GM12878 (cell line): ENCODE data around the gene NEXN. TPM values are rescaled to one million over a fixed set of nuclear protein-coding genes. Genes with fewer than 3 reads are reported as not detected.

Experiments used
- polyA plus RNA-seq, 11 experiments: library from polyadenylated mRNA; depleted of rRNA in 4 of 11; unstranded in 6 of 11; stranded (reverse) in 5 of 11; fragments of >200 nt; fragmentation: Nextera tagmentation in 4 of 11; fragmentation: Illumina TruSeq in 1 of 11; extraction: Ambion mirVana in 4 of 11; extraction: Trizol in 1 of 11; gene quantifications; 1 replicate in 1 of 11; 2 replicates in 10 of 11; pipeline versions ENCODE4 v1.2.1 to v1.2.3, GENCODE V29; 2011 to 2016; ENCODE audit warnings: inconsistent platforms in 2 of 11, missing spikeins in 2 of 11, low read depth in 1 of 11
- total RNA-seq, 4 experiments: library from RNA; depleted of rRNA in 3 of 4; stranded (reverse); fragments of >200 nt in 3 of 4; fragmentation: Illumina TruSeq in 1 of 4; extraction: Trizol in 1 of 4; gene quantifications; 2 replicates each; pipeline versions ENCODE4 v1.2.1 to v1.2.3, GENCODE V29; 2013 to 2021

NEXN gene
- total and polyA plus RNA-seq, 10 of the 15 experiments (the other 5 are each of a cell fraction or from before 2014, with no cell fraction given) = 2.5 to 46.6 (median 15.4) TPM

Other genes starting within 250 kb of the NEXN start
- 39.5 and 53.6 TPM in 2 replicates for gene ZZZ3, start 206.0 kb upstream of the NEXN start, total RNA-seq (2014; rRNA removed)
- gene ZZZ3, start 206.0 kb upstream of the NEXN start, total RNA-seq (2014; rRNA removed; fragmentation: Illumina TruSeq; extraction: Trizol) = 44.1 and 45.1 TPM in 2 replicates
- 31.2 and 32.8 TPM in 2 replicates for gene ZZZ3, start 206.0 kb upstream of the NEXN start, total RNA-seq (2021)
- gene ZZZ3, start 206.0 kb upstream of the NEXN start, polyA plus RNA-seq (2011; rRNA removed) = 26.3 and 36.8 TPM in 2 replicates
- 25.6 and 31.9 TPM in 2 replicates for gene ZZZ3, start 206.0 kb upstream of the NEXN start, polyA plus RNA-seq (2014; fragmentation: Illumina TruSeq; extraction: Trizol)
- gene ZZZ3, start 206.0 kb upstream of the NEXN start, polyA plus RNA-seq (2014; fragmentation: Nextera tagmentation; extraction: Ambion mirVana) = 10 to 100 TPM; 10.5 to 12.7 TPM
- gene ZZZ3, start 206.0 kb upstream of the NEXN start, polyA plus RNA-seq (2014; rRNA removed) = 23.8 and 25.9 TPM in 2 replicates
- gene ZZZ3, start 206.0 kb upstream of the NEXN start, polyA plus RNA-seq (2016; fragmentation: Nextera tagmentation; extraction: Ambion mirVana) = 10 to 100 TPM; 37.4 to 40.3 TPM
- 39.2 and 48.0 TPM in 2 replicates for gene USP33, start 128.8 kb upstream of the NEXN start, total RNA-seq (2014; rRNA removed)
- 49.9 TPM in 2 replicates for gene USP33, start 128.8 kb upstream of the NEXN start, total RNA-seq (2014; rRNA removed; fragmentation: Illumina TruSeq; extraction: Trizol)
- 27.7 and 31.7 TPM in 2 replicates for gene USP33, start 128.8 kb upstream of the NEXN start, total RNA-seq (2021)
- gene USP33, start 128.8 kb upstream of the NEXN start, polyA plus RNA-seq (2011; rRNA removed) = 43.1 and 73.3 TPM in 2 replicates
- gene USP33, start 128.8 kb upstream of the NEXN start, polyA plus RNA-seq (2014; fragmentation: Illumina TruSeq; extraction: Trizol) = 32.8 and 35.7 TPM in 2 replicates
- gene USP33, start 128.8 kb upstream of the NEXN start, polyA plus RNA-seq (2014; fragmentation: Nextera tagmentation; extraction: Ambion mirVana) = 10 to 100 TPM; 13.1 to 15.4 TPM
- gene USP33, start 128.8 kb upstream of the NEXN start, polyA plus RNA-seq (2014; rRNA removed) = 24.0 and 28.1 TPM in 2 replicates
- 10 to 100 TPM; 28.7 to 32.8 TPM for gene USP33, start 128.8 kb upstream of the NEXN start, polyA plus RNA-seq (2016; fragmentation: Nextera tagmentation; extraction: Ambion mirVana)
- gene MIGA1, start 109.0 kb upstream of the NEXN start, total RNA-seq (2014; rRNA removed) = 4.9 and 5.4 TPM in 2 replicates
- gene MIGA1, start 109.0 kb upstream of the NEXN start, total RNA-seq (2014; rRNA removed; fragmentation: Illumina TruSeq; extraction: Trizol) = 6.4 and 7.2 TPM in 2 replicates
- gene MIGA1, start 109.0 kb upstream of the NEXN start, total RNA-seq (2021) = 5.1 and 5.3 TPM in 2 replicates
- 4.2 and 6.8 TPM in 2 replicates for gene MIGA1, start 109.0 kb upstream of the NEXN start, polyA plus RNA-seq (2011; rRNA removed)
- 4.3 and 5.8 TPM in 2 replicates for gene MIGA1, start 109.0 kb upstream of the NEXN start, polyA plus RNA-seq (2014; fragmentation: Illumina TruSeq; extraction: Trizol)
- 1 to 10 TPM; 1.3 to 1.7 TPM for gene MIGA1, start 109.0 kb upstream of the NEXN start, polyA plus RNA-seq (2014; fragmentation: Nextera tagmentation; extraction: Ambion mirVana)
- gene MIGA1, start 109.0 kb upstream of the NEXN start, polyA plus RNA-seq (2014; rRNA removed) = 3.6 and 4.0 TPM in 2 replicates
- 1 to 10 TPM; 4.2 to 5.0 TPM for gene MIGA1, start 109.0 kb upstream of the NEXN start, polyA plus RNA-seq (2016; fragmentation: Nextera tagmentation; extraction: Ambion mirVana)
- gene FUBP1, start 90.4 kb downstream of the NEXN start, total RNA-seq (2014; rRNA removed) = 186 and 207 TPM in 2 replicates
- 244 and 247 TPM in 2 replicates for gene FUBP1, start 90.4 kb downstream of the NEXN start, total RNA-seq (2014; rRNA removed; fragmentation: Illumina TruSeq; extraction: Trizol)
- 184 and 196 TPM in 2 replicates for gene FUBP1, start 90.4 kb downstream of the NEXN start, total RNA-seq (2021)
- gene FUBP1, start 90.4 kb downstream of the NEXN start, polyA plus RNA-seq (2011; rRNA removed) = 343 and 471 TPM in 2 replicates
- 209 and 221 TPM in 2 replicates for gene FUBP1, start 90.4 kb downstream of the NEXN start, polyA plus RNA-seq (2014; fragmentation: Illumina TruSeq; extraction: Trizol)
- gene FUBP1, start 90.4 kb downstream of the NEXN start, polyA plus RNA-seq (2014; fragmentation: Nextera tagmentation; extraction: Ambion mirVana) = 100 to 1,000 TPM; 110 to 114 TPM
- gene FUBP1, start 90.4 kb downstream of the NEXN start, polyA plus RNA-seq (2014; rRNA removed) = 219 and 248 TPM in 2 replicates
- 100 to 1,000 TPM; 136 to 142 TPM for gene FUBP1, start 90.4 kb downstream of the NEXN start, polyA plus RNA-seq (2016; fragmentation: Nextera tagmentation; extraction: Ambion mirVana)
- 5.3 and 6.9 TPM in 2 replicates for gene DNAJB4, start 116.3 kb downstream of the NEXN start, total RNA-seq (2014; rRNA removed)
- gene DNAJB4, start 116.3 kb downstream of the NEXN start, total RNA-seq (2014; rRNA removed; fragmentation: Illumina TruSeq; extraction: Trizol) = 6.2 and 6.5 TPM in 2 replicates
- 7.3 and 7.6 TPM in 2 replicates for gene DNAJB4, start 116.3 kb downstream of the NEXN start, total RNA-seq (2021)
- gene DNAJB4, start 116.3 kb downstream of the NEXN start, polyA plus RNA-seq (2011; rRNA removed) = 6.6 and 13.6 TPM in 2 replicates
- 6.5 and 8.8 TPM in 2 replicates for gene DNAJB4, start 116.3 kb downstream of the NEXN start, polyA plus RNA-seq (2014; fragmentation: Illumina TruSeq; extraction: Trizol)
- 1 to 10 TPM; 3.8 to 5.1 TPM for gene DNAJB4, start 116.3 kb downstream of the NEXN start, polyA plus RNA-seq (2014; fragmentation: Nextera tagmentation; extraction: Ambion mirVana)
- gene DNAJB4, start 116.3 kb downstream of the NEXN start, polyA plus RNA-seq (2014; rRNA removed) = 5.9 and 8.1 TPM in 2 replicates
- gene DNAJB4, start 116.3 kb downstream of the NEXN start, polyA plus RNA-seq (2016; fragmentation: Nextera tagmentation; extraction: Ambion mirVana) = 10 to 100 TPM; 10.1 to 10.5 TPM
- 0.05 TPM in 1 of 2 replicates, not detected in the other for gene GIPC2, start 157.3 kb downstream of the NEXN start, total RNA-seq (2014; rRNA removed)
- 0.09 TPM in 2 replicates for gene GIPC2, start 157.3 kb downstream of the NEXN start, total RNA-seq (2014; rRNA removed; fragmentation: Illumina TruSeq; extraction: Trizol)
- gene GIPC2, start 157.3 kb downstream of the NEXN start, total RNA-seq (2021) = 0.08 and 0.11 TPM in 2 replicates
- 0.04 and 0.33 TPM in 2 replicates for gene GIPC2, start 157.3 kb downstream of the NEXN start, polyA plus RNA-seq (2011; rRNA removed)
- 0.03 TPM in 1 of 2 replicates, not detected in the other for gene GIPC2, start 157.3 kb downstream of the NEXN start, polyA plus RNA-seq (2014; fragmentation: Illumina TruSeq; extraction: Trizol)
- under 1 TPM; 0.04 to 0.10 TPM for gene GIPC2, start 157.3 kb downstream of the NEXN start, polyA plus RNA-seq (2014; fragmentation: Nextera tagmentation; extraction: Ambion mirVana)
- 0.04 and 0.08 TPM in 2 replicates for gene GIPC2, start 157.3 kb downstream of the NEXN start, polyA plus RNA-seq (2014; rRNA removed)
- under 1 TPM in 1 of 2 experiments, not detected in 1; 0.23 TPM for gene GIPC2, start 157.3 kb downstream of the NEXN start, polyA plus RNA-seq (2016; fragmentation: Nextera tagmentation; extraction: Ambion mirVana)